Right lung (tissue), 10 donors: ENCODE data around the gene TMCO1. TPM values are rescaled to one million over a fixed set of nuclear protein-coding genes. Genes with fewer than 3 reads are reported as not detected.
A peak's percentile ranks its signal among the peaks of the same experiment; 100 is the strongest.
"Not testable (repeated sequence)": the region's sequence is repeated elsewhere in the genome, so short reads cannot be mapped to it uniquely, and the experiment has no call there.

Source experiments
- DNase-seq, 2 donors: peaks; one replicate each; pipeline ENCODE4 v3.0.0-alpha.2; 2013
- long read RNA-seq, 8 donors: transcript quantifications; one replicate each; lab custom pipeline, GENCODE V29; 2026
- polyA plus RNA-seq, 5 donors: library from polyadenylated mRNA; unstranded; fragments of 120-200 nt; gene quantifications; one replicate each; pipeline versions ENCODE4 v1.2.1 to v1.2.3, GENCODE V29; 2013; ENCODE audit warnings: inconsistent platforms in 1 of 5, low replicate concordance in 1 of 5; ENCODE audit not compliant: insufficient read length in 5 of 5, insufficient read depth in 1 of 5

TMCO1 gene
- polyA plus RNA-seq = 100 to 1,000 TPM; 101 to 143 (median 123) TPM
- long read RNA-seq, donor 1, full-length matches to known transcripts = 47 of 100 reads
- long read RNA-seq, donor 1, partial matches to known transcripts = 53 of 100 reads
- long read RNA-seq, donor 1, other reads (novel, unspliced or antisense) = 0 of 100 reads
- long read RNA-seq, donor 2, full-length matches to known transcripts = 23 of 53 reads
- long read RNA-seq, donor 2, partial matches to known transcripts = 30 of 53 reads
- long read RNA-seq, donor 2, other reads (novel, unspliced or antisense) = 0 of 53 reads
- long read RNA-seq, donor 3, full-length matches to known transcripts = 42 of 74 reads
- long read RNA-seq, donor 3, partial matches to known transcripts = 32 of 74 reads
- long read RNA-seq, donor 3, other reads (novel, unspliced or antisense) = 0 of 74 reads
- long read RNA-seq, donor 4, full-length matches to known transcripts = 21 of 50 reads
- long read RNA-seq, donor 4, partial matches to known transcripts = 24 of 50 reads
- long read RNA-seq, donor 4, other reads (novel, unspliced or antisense) = 5 of 50 reads
- long read RNA-seq, donor 5, full-length matches to known transcripts = 47 of 135 reads
- long read RNA-seq, donor 5, partial matches to known transcripts = 83 of 135 reads
- long read RNA-seq, donor 5, other reads (novel, unspliced or antisense) = 5 of 135 reads
- long read RNA-seq, donor 6, full-length matches to known transcripts = 49 of 104 reads
- long read RNA-seq, donor 6, partial matches to known transcripts = 55 of 104 reads
- long read RNA-seq, donor 6, other reads (novel, unspliced or antisense) = 0 of 104 reads
- long read RNA-seq, donor 7, full-length matches to known transcripts = 30 of 63 reads
- long read RNA-seq, donor 7, partial matches to known transcripts = 33 of 63 reads
- long read RNA-seq, donor 7, other reads (novel, unspliced or antisense) = 0 of 63 reads
- long read RNA-seq, donor 8, full-length matches to known transcripts = 20 of 37 reads
- long read RNA-seq, donor 8, partial matches to known transcripts = 17 of 37 reads
- long read RNA-seq, donor 8, other reads (novel, unspliced or antisense) = 0 of 37 reads

- DNase-seq = peak; percentile 90 to 93
Measured at GRCh38 chr1:165768513-165769394, at the start of gene TMCO1. TSS of gene TMCO1 (minus strand) at chr1:165768868. CDS start at chr1:165768751, 117 bp downstream.

- DNase-seq = no peak
Measured at GRCh38 chr1:165816826-165817497, 48.3 kb upstream of the TMCO1 start.

GRCh38 chr1:165816157-165816556, 47.5 kb upstream of the TMCO1 start:
- no peak for DNase-seq

GRCh38 chr1:165815725-165816124, 47.1 kb upstream of the TMCO1 start:
- no peak for DNase-seq

GRCh38 chr1:165807613-165808012, 38.9 kb upstream of the TMCO1 start:
- no peak for DNase-seq

GRCh38 chr1:165804513-165804912, 35.8 kb upstream of the TMCO1 start:
- DNase-seq = not testable (repeated sequence)

- DNase-seq = no peak
Measured at GRCh38 chr1:165799387-165799786, 30.7 kb upstream of the TMCO1 start.

- no peak for DNase-seq
Measured at GRCh38 chr1:165795894-165796293, 27.2 kb upstream of the TMCO1 start.

- no peak for DNase-seq
Measured at GRCh38 chr1:165793951-165794350, 25.3 kb upstream of the TMCO1 start.

- no peak for DNase-seq
Measured at GRCh38 chr1:165787741-165788140, 19.1 kb upstream of the TMCO1 start.

- not testable (repeated sequence) for DNase-seq
Measured at GRCh38 chr1:165783519-165783918, 14.9 kb upstream of the TMCO1 start.

- DNase-seq = not testable (repeated sequence)
Measured at GRCh38 chr1:165778197-165778596, 9.5 kb upstream of the TMCO1 start.

GRCh38 chr1:165773324-165773965, 4.8 kb upstream of the TMCO1 start:
- DNase-seq = no peak

- DNase-seq = no peak
Measured at GRCh38 chr1:165772739-165773138, 4.1 kb upstream of the TMCO1 start.

GRCh38 chr1:165764277-165764676, 4.4 kb downstream of the TMCO1 start:
- DNase-seq = no peak

GRCh38 chr1:165763442-165763841, 5.2 kb downstream of the TMCO1 start:
- no peak for DNase-seq

GRCh38 chr1:165762725-165763124, 5.9 kb downstream of the TMCO1 start:
- DNase-seq = no peak

- no peak for DNase-seq
Measured at GRCh38 chr1:165759095-165759494, 9.6 kb downstream of the TMCO1 start.

- no peak for DNase-seq
Measured at GRCh38 chr1:165755393-165756010, 13.2 kb downstream of the TMCO1 start.

GRCh38 chr1:165753934-165754333, 14.7 kb downstream of the TMCO1 start:
- no peak for DNase-seq
